HCT116 (cell line): Measurements from ENCODE around the gene CELF2.

ENCODE experiments used
- ELF1 ChIP-seq: IDR thresholded peaks from 2 replicates; pipeline ENCODE4 v1.6.1; 2012; ENCODE audit warnings: low read depth, borderline replicate concordance
- EZH2 ChIP-seq: fragments of 200-600 bp; sonication (generic); IDR thresholded peaks from 2 replicates; pipeline ENCODE4 v1.6.1; 2017; ENCODE audit warnings: antibody characterized with exemption, mixed run types
- EZH2phosphoT487 ChIP-seq: fragments of 200-600 bp; IDR thresholded peaks from 2 replicates; pipeline ENCODE4 v1.6.1; 2018; ENCODE audit warnings: antibody characterized with exemption, borderline replicate concordance
- POLR2A ChIP-seq: IDR thresholded peaks from 2 replicates; pipeline ENCODE4 v1.7.0; 2011; ENCODE audit warnings: borderline replicate concordance; ENCODE audit not compliant: insufficient read depth, insufficient read length; ENCODE audit errors: extremely low read depth
- POLR2AphosphoS5 ChIP-seq: IDR thresholded peaks from 2 replicates; pipeline ENCODE4 v1.6.1; 2011; ENCODE audit warnings: mild to moderate bottlenecking, low read depth, low read length, moderate library complexity
- RAD21 ChIP-seq: IDR thresholded peaks from 2 replicates; pipeline ENCODE4 v1.6.1; 2012; ENCODE audit warnings: low read depth, mild to moderate bottlenecking
- SIN3A ChIP-seq: IDR thresholded peaks from 2 replicates; pipeline ENCODE4 v1.6.1; 2012; ENCODE audit warnings: low read depth
- SP1 ChIP-seq: IDR thresholded peaks from 2 replicates; pipeline ENCODE4 v1.6.1; 2012; ENCODE audit warnings: low read depth
- SRF ChIP-seq: IDR thresholded peaks from 2 replicates; pipeline ENCODE4 v1.6.1; 2012; ENCODE audit warnings: low read depth
- TF ChIP-seq, protein P1 (sequence below), 3 experiments: fragments of 200-600 bp in 1 of 3; sonication (generic) in 1 of 3; IDR thresholded peaks in 2 of 3; conservative IDR thresholded peaks in 1 of 3; 2 replicates each; pipeline ENCODE4 v1.5.1; 2012 to 2017; ENCODE audit warnings: low read depth in 2 of 3, low read length in 2 of 3, antibody characterized with exemption in 1 of 3, borderline replicate concordance in 1 of 3, control low read depth in 1 of 3, mild to moderate bottlenecking in 1 of 3, mixed read lengths in 1 of 3, mixed run types in 1 of 3, moderate library complexity in 1 of 3; ENCODE audit not compliant: insufficient read depth in 1 of 3
- TF ChIP-seq, protein P2 (sequence below): IDR thresholded peaks from 2 replicates; pipeline ENCODE4 v1.6.1; 2012
- TF ChIP-seq, protein P3 (sequence below): IDR thresholded peaks from 2 replicates; pipeline ENCODE4 v1.6.1; 2012

DNA sequence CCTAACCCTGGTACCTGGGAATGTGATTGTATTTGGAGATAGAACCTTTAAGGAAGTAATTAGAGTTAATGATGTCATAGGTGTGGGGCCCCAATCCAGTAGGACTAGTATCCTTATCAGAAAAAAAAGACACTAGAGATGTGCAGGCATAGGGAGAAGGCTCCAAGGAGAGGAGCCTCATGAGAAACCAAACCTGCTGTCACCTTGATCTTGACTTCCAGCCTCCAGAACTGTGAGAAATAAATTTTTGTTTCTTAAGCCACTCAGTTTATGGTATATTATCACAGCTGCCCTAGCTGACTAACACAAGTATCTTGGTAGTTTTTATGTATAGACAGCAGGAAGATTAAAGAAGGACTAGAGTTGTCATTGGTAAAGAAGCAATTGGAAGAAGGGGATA is 23.9 kb upstream of the CELF2 start:
- TF ChIP-seq, protein P1, sequence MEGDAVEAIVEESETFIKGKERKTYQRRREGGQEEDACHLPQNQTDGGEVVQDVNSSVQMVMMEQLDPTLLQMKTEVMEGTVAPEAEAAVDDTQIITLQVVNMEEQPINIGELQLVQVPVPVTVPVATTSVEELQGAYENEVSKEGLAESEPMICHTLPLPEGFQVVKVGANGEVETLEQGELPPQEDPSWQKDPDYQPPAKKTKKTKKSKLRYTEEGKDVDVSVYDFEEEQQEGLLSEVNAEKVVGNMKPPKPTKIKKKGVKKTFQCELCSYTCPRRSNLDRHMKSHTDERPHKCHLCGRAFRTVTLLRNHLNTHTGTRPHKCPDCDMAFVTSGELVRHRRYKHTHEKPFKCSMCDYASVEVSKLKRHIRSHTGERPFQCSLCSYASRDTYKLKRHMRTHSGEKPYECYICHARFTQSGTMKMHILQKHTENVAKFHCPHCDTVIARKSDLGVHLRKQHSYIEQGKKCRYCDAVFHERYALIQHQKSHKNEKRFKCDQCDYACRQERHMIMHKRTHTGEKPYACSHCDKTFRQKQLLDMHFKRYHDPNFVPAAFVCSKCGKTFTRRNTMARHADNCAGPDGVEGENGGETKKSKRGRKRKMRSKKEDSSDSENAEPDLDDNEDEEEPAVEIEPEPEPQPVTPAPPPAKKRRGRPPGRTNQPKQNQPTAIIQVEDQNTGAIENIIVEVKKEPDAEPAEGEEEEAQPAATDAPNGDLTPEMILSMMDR (IDR thresholded peaks at IDR 0.05 in 2 of 3, conservative IDR thresholded peaks at IDR 0.05 in 1 of 3; ENCODE audit: borderline replicate concordance in 1 of 3, insufficient read depth in 1 of 3, low read depth in 2 of 3, low read length in 2 of 3): no peak
- no peak for TF ChIP-seq SP1
- no peak for TF ChIP-seq ELF1
- TF ChIP-seq, protein P2, sequence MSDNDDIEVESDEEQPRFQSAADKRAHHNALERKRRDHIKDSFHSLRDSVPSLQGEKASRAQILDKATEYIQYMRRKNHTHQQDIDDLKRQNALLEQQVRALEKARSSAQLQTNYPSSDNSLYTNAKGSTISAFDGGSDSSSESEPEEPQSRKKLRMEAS: no peak
- TF ChIP-seq RAD21: no peak
- no peak for TF ChIP-seq POLR2A
- TF ChIP-seq POLR2AphosphoS5: no peak
- TF ChIP-seq SRF: no peak
- no peak for TF ChIP-seq SIN3A
- TF ChIP-seq EZH2phosphoT487: no peak
- TF ChIP-seq, protein P3, sequence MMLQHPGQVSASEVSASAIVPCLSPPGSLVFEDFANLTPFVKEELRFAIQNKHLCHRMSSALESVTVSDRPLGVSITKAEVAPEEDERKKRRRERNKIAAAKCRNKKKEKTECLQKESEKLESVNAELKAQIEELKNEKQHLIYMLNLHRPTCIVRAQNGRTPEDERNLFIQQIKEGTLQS: no peak
- TF ChIP-seq EZH2: no peak
